Upper lobe of right lung (tissue), 1 donor: ENCODE results near the gene FYTTD1. TPM values are rescaled to one million over a fixed set of nuclear protein-coding genes. Genes with fewer than 3 reads are reported as not detected.
"Not testable (repeated sequence)": the region's sequence is repeated elsewhere in the genome, so short reads cannot be mapped to it uniquely, and the experiment has no call there.

Experiments
- ATAC-seq: fragments of 200-7000 bp; cut with Tn5 transposase; one replicate; pipeline ENCODE4 v1.9.1; 2020; ENCODE audit warnings: mild to moderate bottlenecking, moderate library complexity
- DNase-seq: peaks from one replicate; pipeline ENCODE4 v3.0.0-alpha.2; 2020
- H3K27ac ChIP-seq: fragments of 200-600 bp; one replicate; pipeline ENCODE4 v1.8.0; 2022
- H3K27me3 ChIP-seq: fragments of 200-600 bp; one replicate; pipeline ENCODE4 v1.8.0; 2022; ENCODE audit warnings: mild to moderate bottlenecking
- H3K36me3 ChIP-seq: fragments of 200-600 bp; one replicate; pipeline ENCODE4 v1.8.0; 2022
- H3K4me1 ChIP-seq: fragments of 200-600 bp; one replicate; pipeline ENCODE4 v1.8.0; 2022
- H3K4me3 ChIP-seq: fragments of 200-600 bp; one replicate; pipeline ENCODE4 v1.8.0; 2022; ENCODE audit warnings: mild to moderate bottlenecking
- H3K9me3 ChIP-seq: fragments of 200-600 bp; one replicate; pipeline ENCODE4 v1.8.0; 2022
- intact Hi-C: fragments of 100-400 bp; cut with DNase I; formaldehyde crosslinking; loops from one replicate; pipeline ENCODE4 v1.11.0; 2022
- total RNA-seq: library from RNA; stranded (reverse); fragmentation: NEBNext Ultra II Directional; extraction: Animal tissue kit (Norgen Biotek cat#: 25700); gene quantifications from one replicate; pipeline ENCODE4 v1.2.1, GENCODE V29; 2021
- TF ChIP-seq, protein P1 (sequence below): fragments of 200-600 bp; IDR thresholded peaks from one replicate; pipeline ENCODE4 v1.8.0; 2022; ENCODE audit warnings: antibody characterized with exemption
- donor health status: DM: no; HTN: yes; CAD: no; lungs with severe emphysema.

FYTTD1 gene
- total RNA-seq, 1 donor from 2014 or later = 46.8 TPM

DNA sequence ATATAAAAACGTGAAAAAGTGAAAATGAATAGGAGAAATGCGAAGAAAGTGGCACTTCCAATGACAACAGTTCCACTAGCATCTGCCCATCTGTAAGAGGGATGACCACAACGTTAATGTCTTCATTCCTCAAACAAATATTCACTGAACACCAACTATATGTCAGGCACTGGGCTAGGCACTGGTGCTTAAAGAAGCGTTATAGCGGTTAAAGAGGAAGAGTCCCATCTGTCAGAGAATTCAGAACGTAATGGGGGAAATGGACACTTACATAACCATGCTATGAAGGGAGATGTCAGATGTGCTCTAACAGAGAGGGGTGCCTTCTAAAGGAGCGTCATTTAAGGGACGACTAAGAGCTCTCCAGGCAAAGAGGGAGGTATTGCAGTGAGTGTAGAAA is 21.2 kb upstream of the FYTTD1 start:
- H3K4me1 ChIP-seq = no peaks in the 10 kb centered on the region
- H3K4me3 ChIP-seq = no peak overlapping the region
- H3K27ac ChIP-seq = no peak overlapping the region
- ATAC-seq = no peak
- no peaks in the 10 kb centered on the region for H3K9me3 ChIP-seq
- no peaks in the 10 kb centered on the region for H3K36me3 ChIP-seq
- no peaks in the 10 kb centered on the region for H3K27me3 ChIP-seq
- DNase-seq = no peak
- TF ChIP-seq, protein P1, sequence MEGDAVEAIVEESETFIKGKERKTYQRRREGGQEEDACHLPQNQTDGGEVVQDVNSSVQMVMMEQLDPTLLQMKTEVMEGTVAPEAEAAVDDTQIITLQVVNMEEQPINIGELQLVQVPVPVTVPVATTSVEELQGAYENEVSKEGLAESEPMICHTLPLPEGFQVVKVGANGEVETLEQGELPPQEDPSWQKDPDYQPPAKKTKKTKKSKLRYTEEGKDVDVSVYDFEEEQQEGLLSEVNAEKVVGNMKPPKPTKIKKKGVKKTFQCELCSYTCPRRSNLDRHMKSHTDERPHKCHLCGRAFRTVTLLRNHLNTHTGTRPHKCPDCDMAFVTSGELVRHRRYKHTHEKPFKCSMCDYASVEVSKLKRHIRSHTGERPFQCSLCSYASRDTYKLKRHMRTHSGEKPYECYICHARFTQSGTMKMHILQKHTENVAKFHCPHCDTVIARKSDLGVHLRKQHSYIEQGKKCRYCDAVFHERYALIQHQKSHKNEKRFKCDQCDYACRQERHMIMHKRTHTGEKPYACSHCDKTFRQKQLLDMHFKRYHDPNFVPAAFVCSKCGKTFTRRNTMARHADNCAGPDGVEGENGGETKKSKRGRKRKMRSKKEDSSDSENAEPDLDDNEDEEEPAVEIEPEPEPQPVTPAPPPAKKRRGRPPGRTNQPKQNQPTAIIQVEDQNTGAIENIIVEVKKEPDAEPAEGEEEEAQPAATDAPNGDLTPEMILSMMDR = no peak
- intact Hi-C loops = no loop called here

DNA sequence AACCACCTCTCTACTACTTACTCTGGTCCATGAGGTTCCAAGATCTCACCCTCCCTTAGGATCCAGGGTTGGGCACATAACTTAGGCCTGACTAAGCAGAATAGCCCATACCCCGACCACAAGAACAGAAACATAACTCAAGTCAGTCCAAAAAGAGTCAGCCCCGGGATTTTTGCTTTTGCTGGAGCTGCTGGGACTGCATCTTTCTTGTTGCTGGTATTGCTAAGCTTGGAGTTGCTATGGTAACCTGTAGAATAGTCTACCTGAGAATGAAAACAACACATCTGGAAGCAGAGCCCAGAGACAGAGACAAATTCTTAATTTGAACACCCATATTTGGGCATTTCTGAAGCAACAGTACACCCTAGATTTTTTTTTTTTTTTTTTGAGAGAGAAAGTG is 19.5 kb upstream of the FYTTD1 start:
- no peaks in the 10 kb centered on the region for H3K36me3 ChIP-seq
- H3K4me1 ChIP-seq = peaks cover 2% of the 10 kb centered on the region
- H3K27ac ChIP-seq = no peak overlapping the region
- no peaks in the 10 kb centered on the region for H3K9me3 ChIP-seq
- H3K27me3 ChIP-seq = no peaks in the 10 kb centered on the region
- TF ChIP-seq, protein P1 = no peak
- ATAC-seq (peak; percentile 41), DNase-seq (no peak)
- intact Hi-C loops = no loop called here
- no peak overlapping the region for H3K4me3 ChIP-seq

DNA sequence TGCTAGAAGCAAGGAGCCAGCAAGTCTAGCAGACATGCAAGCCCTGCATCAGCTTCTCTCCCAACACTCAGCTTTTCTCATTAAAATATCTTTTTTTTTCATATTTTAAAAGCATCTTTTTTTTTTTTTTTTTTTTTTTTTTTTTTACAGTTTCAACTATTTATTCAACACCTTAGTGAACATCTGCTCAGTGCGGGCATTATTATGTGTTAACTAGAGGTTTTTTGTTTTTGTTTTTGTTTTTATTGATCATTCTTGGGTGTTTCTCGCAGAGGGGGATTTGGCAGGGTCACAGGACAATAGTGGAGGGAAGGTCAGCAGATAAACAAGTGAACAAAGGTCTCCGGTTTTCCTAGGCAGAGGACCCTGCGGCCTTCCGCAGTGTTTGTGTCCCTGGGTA is 18.9 kb upstream of the FYTTD1 start:
- intact Hi-C loops, H3K9me3 ChIP-seq, ATAC-seq, H3K4me1 ChIP-seq, H3K27ac ChIP-seq, H3K4me3 ChIP-seq, H3K36me3 ChIP-seq, H3K27me3 ChIP-seq, DNase-seq: not testable (repeated sequence)

DNA sequence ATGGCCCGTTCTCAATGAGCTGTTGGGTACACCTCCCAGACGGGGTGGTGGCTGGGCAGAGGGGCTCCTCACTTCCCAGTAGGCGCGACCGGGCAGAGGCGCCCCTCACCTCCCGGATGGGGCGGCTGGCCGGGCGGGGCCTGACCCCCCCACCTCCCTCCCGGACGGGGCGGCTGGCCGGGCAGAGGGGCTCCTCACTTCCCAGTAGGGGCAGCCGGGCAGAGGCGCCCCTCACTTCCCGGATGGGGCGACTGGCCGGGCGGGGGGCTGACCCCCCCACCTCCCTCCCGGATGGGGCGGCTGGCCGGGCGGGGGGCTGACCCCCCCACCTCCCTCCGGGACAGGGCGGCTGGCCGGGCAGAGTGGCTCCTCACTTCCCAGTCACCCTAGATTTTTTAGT is 18.2 kb upstream of the FYTTD1 start:
- H3K27ac ChIP-seq, H3K27me3 ChIP-seq, intact Hi-C loops, H3K4me3 ChIP-seq, ATAC-seq, H3K9me3 ChIP-seq, H3K36me3 ChIP-seq, H3K4me1 ChIP-seq: not testable (repeated sequence)
- peak; percentile 22 for DNase-seq

DNA sequence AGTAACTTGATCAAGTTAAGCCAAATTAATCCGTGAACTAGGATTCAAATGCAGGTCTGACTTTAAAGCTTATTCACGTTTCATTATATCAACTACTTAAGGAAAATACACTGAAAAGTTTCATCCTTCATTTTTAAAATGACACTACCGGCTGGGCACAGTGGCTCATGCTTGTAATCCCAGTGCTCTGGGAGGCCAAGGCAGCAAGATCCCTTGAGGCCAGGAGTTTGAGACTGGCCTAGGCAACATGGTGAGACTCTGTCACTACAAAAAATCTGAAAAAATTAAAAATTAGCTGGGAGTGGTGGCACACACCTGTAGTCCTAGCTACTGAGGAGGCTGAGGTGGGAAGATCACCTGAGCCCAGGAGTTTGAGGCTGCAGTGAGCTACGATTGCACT is 16.6 kb upstream of the FYTTD1 start:
- no peaks in the 10 kb centered on the region for H3K9me3 ChIP-seq
- H3K27ac ChIP-seq = no peak overlapping the region
- intact Hi-C loops = no loop called here
- DNase-seq (no peak), ATAC-seq (no peak)
- H3K4me1 ChIP-seq = peaks cover 15% of the 10 kb centered on the region
- no peaks in the 10 kb centered on the region for H3K36me3 ChIP-seq
- H3K27me3 ChIP-seq = no peaks in the 10 kb centered on the region
- H3K4me3 ChIP-seq = no peak overlapping the region
- TF ChIP-seq, protein P1 = no peak

DNA sequence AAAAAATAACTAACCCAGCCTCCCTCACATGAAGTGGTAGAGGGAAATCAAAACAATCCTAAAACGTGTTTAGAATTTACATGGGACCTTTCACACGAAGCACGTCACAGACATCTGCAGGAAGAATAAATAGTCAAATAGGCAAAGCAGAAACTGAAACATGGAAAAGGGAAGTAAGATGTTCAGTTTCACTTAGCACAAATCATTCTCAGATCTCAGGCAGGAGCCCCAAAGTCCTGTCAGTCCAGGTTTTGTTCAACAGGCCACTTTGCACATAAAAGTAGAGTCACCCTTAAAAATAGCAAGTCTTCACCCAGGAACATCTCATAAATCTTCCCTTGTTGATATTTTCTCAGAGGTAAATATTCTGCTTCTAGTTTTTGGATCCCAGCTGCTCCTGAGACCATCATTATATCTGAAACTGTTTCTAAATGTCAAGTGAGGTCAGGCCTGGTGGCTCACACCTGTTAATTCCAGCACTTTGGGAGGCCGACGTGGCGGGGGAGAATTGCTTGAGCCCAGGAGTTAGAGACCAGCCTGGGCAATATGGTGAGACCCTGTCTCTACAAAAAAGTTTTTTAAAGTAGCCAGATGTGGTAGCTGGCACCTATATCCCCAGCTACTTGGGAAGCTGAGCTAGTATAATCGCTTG is 14.9 kb upstream of the FYTTD1 start:
- TF ChIP-seq, protein P1 = no peak
- H3K4me1 ChIP-seq = peaks cover 15% of the 10 kb centered on the region
- intact Hi-C loops = no loop called here
- ATAC-seq = no peak
- no peaks in the 10 kb centered on the region for H3K27me3 ChIP-seq
- H3K36me3 ChIP-seq = no peaks in the 10 kb centered on the region
- no peak overlapping the region for H3K4me3 ChIP-seq
- H3K27ac ChIP-seq = no peak overlapping the region
- no peaks in the 10 kb centered on the region for H3K9me3 ChIP-seq
- peak; percentile 40 for DNase-seq

DNA sequence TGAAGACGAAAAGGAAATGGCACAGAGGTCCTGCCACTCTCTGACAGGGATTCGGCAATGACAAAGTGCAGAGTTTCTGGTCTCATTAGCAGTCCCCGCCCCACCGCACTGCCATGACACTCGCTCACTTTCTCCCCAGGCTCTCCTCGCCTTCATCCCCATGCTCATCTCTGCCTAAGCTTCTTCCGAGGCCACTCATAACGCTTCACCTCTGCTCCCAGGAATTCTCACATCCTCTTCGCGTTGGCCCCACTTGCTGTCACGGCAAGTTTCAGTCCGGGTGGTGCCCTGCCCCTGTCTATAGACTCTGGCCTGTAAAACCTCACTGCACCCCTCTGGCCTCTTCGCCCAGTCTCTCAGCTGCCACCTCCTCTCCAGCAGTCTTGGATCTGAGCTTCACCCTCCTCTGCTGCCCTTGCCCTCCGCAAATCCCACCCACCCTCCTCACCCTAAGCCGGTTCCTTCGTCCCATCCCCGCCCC is 13.6 kb upstream of the FYTTD1 start:
- TF ChIP-seq, protein P1 = no peak
- H3K27ac ChIP-seq = peak overlapping the region; percentile 85
- no peaks in the 10 kb centered on the region for H3K27me3 ChIP-seq
- H3K36me3 ChIP-seq = no peaks in the 10 kb centered on the region
- DNase-seq (peak; percentile 62), ATAC-seq (peak; percentile 5)
- intact Hi-C loops = no loop called here
- H3K4me1 ChIP-seq = peaks cover 15% of the 10 kb centered on the region
- H3K4me3 ChIP-seq = peak overlapping the region; percentile 95
- no peaks in the 10 kb centered on the region for H3K9me3 ChIP-seq
